ENCODE results near the gene PYROXD2.

GRCh38 chr10:98377536-98377935 lies 37.4 kb downstream of the PYROXD2 start:
- TF ChIP-seq CTCF (IDR thresholded peaks at IDR 0.05) (no peak), POLR2A (IDR thresholded peaks at IDR 0.05) (no peak)
